Sigmoid colon (tissue), 7 donors: ENCODE measurements around the gene AKR1A1. TPM values are rescaled to one million over a fixed set of nuclear protein-coding genes. Genes with fewer than 3 reads are reported as not detected.

Experiments
- DNase-seq: peaks from one replicate; pipeline ENCODE4 v3.0.0-alpha.2; 2019
- H3K27ac ChIP-seq, 4 donors: fragments of 200-600 bp; sonication (generic); one replicate each; pipeline ENCODE4 v1.5.1; 2016 to 2019; ENCODE audit warnings: mild to moderate bottlenecking in 1 of 4
- H3K27me3 ChIP-seq, 3 donors: fragments of 200-600 bp; sonication (generic); one replicate each; pipeline ENCODE4 v1.5.1; 2019; ENCODE audit warnings: mild to moderate bottlenecking in 1 of 3
- H3K36me3 ChIP-seq, 4 donors: fragments of 200-600 bp; sonication (generic); one replicate each; pipeline ENCODE4 v1.5.1; 2016 to 2019
- H3K4me1 ChIP-seq, 4 donors: fragments of 200-600 bp; sonication (generic); one replicate each; pipeline ENCODE4 v1.5.1; 2017 to 2019
- H3K4me3 ChIP-seq, 4 donors: fragments of 200-600 bp; sonication (generic); one replicate each; pipeline ENCODE4 v1.5.1; 2017 to 2019; ENCODE audit warnings: mild to moderate bottlenecking in 2 of 4, moderate library complexity in 1 of 4
- H3K9me3 ChIP-seq, 4 donors: fragments of 200-600 bp in 3 of 4; sonication (generic) in 3 of 4; one replicate each; pipeline versions ENCODE4 v1.5.1 to v1.6.1; 2013 to 2019
- EP300 ChIP-seq, 4 donors: sonication (generic); formaldehyde crosslinking; IDR thresholded peaks; one replicate each; pipeline ENCODE4 v1.6.1; 2017; ENCODE audit warnings: antibody characterized with exemption in 4 of 4
- POLR2A ChIP-seq, 2 donors: fragments of 450-650 bp; IDR thresholded peaks; one replicate each; pipeline ENCODE4 v1.6.1; 2016; ENCODE audit warnings: antibody characterized with exemption in 2 of 2, mild to moderate bottlenecking in 2 of 2, moderate library complexity in 2 of 2
- POLR2AphosphoS5 ChIP-seq, 4 donors: sonication (generic); formaldehyde crosslinking; IDR thresholded peaks; one replicate each; pipeline ENCODE4 v1.6.1; 2017; ENCODE audit warnings: antibody characterized with exemption in 4 of 4
- WGBS, 2 donors: extraction: QIAGEN DNeasy Blood & Tissue Kit; methylation state at CpG; one replicate each; pipeline ENCODE4 v1.1.7; 2013; 5-methylcytosine and 5-hydroxymethylcytosine counted together
- intact Hi-C: fragments of 100-400 bp; cut with DNase I; formaldehyde crosslinking; loops from one replicate; pipeline ENCODE4 v1.15.1; 2023
- polyA plus RNA-seq, 3 donors: library from polyadenylated mRNA; stranded (reverse); fragments of 200-250 nt; gene quantifications; one replicate each; pipeline ENCODE4 v1.2.3, GENCODE V29; 2013
- total RNA-seq, 4 donors: library from RNA; depleted of rRNA; stranded (reverse); fragments of >200 nt; gene quantifications; one replicate each; pipeline ENCODE4 v1.1.0, GENCODE V29; 2016
- TF ChIP-seq, protein P1 (sequence below), 4 experiments: fragments of 450-650 bp in 3 of 4; fragments of 200-600 bp in 1 of 4; IDR thresholded peaks; one replicate each; pipeline ENCODE4 v1.5.1; 2016 to 2019; ENCODE audit warnings: antibody characterized with exemption in 4 of 4, mild to moderate bottlenecking in 3 of 4, moderate library complexity in 2 of 4
- donor health status: healthy with polysubstance abuse.
- donor health status: Bipolar disorder and iron deficiency.
- donor health status: healthy.

Gene AKR1A1
- total and polyA plus RNA-seq, 7 donors = 39.6 to 234 (median 64.2) TPM

DNA sequence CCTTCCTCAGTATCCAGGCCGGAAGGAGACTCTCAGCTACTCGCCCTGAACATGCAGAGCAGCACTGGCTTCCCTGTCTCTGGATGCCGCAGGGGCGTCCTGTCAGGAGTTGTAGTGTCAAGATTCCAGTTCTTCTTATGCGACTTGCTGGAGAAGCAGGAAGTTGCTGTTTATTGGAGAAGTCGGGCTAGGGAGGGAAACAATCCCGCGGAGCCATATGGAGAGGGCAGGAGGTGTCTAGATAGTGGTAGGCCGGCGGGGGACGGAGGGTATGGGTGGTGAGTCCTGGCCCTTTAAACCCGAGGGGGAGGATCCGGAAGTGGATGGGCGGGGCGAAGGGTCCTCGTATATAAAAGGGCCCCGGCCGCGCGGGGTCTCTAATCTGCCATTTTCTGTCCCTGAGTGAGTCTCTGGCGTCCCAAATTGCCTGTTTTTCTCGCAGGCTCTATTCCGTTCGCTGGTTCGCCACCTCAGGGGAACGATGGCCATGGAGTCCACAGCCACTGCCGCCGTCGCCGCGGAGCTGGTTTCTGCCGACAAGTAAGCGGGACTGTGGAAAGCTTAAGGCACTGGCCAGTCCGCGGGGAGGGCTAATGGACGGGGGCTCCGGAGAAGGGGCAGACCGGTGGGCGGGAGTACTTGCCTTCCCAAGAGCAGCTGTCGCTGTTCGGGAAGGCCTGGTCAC, 33.2 kb downstream of the AKR1A1 start, which contains the start of gene NASP:
NASP (plus strand) TSS at position 376 of the 685 bp plus-strand sequence; CDS start at position 482, 106 bp downstream.
- peak; percentile 95 for DNase-seq
- TF ChIP-seq POLR2AphosphoS5 (IDR thresholded peaks at IDR 0.05) = peak; percentile 86 to 97 (median 93)
- peak; percentile 67 to 86 for TF ChIP-seq POLR2A (IDR thresholded peaks at IDR 0.05)
- TF ChIP-seq, protein P1, sequence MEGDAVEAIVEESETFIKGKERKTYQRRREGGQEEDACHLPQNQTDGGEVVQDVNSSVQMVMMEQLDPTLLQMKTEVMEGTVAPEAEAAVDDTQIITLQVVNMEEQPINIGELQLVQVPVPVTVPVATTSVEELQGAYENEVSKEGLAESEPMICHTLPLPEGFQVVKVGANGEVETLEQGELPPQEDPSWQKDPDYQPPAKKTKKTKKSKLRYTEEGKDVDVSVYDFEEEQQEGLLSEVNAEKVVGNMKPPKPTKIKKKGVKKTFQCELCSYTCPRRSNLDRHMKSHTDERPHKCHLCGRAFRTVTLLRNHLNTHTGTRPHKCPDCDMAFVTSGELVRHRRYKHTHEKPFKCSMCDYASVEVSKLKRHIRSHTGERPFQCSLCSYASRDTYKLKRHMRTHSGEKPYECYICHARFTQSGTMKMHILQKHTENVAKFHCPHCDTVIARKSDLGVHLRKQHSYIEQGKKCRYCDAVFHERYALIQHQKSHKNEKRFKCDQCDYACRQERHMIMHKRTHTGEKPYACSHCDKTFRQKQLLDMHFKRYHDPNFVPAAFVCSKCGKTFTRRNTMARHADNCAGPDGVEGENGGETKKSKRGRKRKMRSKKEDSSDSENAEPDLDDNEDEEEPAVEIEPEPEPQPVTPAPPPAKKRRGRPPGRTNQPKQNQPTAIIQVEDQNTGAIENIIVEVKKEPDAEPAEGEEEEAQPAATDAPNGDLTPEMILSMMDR (IDR thresholded peaks at IDR 0.05) = no peak
- intact Hi-C loops = loop anchor here (2.0 to 10.0 kb wide), 2 partner anchors 101 to 569 kb away; partner anchors contain the start of genes HECTD3 and UROD
- WGBS, 2 donors = 0% methylated on average over 40 of the region's 41 CpGs
- Histone ChIP-seq H3K9me3 (no peaks in the 10 kb centered on the region), H3K4me1 (peaks cover 0 to 31% (median 23%) of the 10 kb centered on the region in 4 donors), H3K36me3 (no peaks in the 10 kb centered on the region), H3K27me3 (no peaks in the 10 kb centered on the region), H3K4me3 (peak within 1 kb of the TSS; percentile 79 to 98 (median 82)), H3K27ac (peak within 1 kb of the TSS; percentile 92 to 98 (median 94))

DNA sequence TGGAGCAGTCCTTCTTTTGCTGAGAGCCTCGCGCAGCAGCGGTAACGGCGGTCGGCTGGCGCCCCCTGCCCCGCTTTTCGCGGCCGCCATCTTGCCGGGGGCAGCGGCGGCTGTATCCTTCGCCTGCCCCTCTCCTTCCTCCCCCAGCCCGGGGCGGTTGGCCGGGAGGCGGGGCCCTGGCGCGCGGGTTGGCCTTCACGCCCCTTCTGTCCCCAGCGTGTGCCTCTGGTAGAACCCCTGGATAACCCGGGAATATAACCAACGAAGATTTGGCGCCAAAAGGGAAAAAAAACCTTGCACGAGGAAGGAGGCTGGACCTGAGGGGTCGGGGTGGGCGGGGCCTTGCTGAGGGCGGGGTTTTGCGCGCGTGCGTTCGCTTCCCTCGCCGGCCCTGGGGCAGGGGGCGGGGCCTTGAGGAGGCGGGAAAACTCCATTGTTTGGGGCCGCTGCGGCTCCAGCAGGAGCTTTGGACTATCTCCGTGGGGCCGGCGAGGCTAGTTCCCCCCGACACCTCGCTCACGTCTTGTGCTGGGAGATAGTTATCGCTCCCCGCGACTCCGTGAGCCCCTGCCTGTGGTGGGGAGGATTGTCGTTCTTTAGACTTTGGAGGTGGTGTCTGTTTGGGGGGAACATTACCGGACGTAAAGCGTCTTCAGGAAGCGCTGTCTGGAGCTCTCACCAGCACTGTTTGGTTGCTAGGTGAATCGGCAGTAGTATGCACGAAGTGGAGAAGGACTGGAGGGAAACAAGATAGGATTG, 33.9 kb downstream of the AKR1A1 start:
- H3K4me3 ChIP-seq = peak overlapping the region; percentile 79 to 98 (median 82)
- peaks cover 0 to 31% (median 23%) of the 10 kb centered on the region in 4 donors for H3K4me1 ChIP-seq
- no peak for TF ChIP-seq EP300 (IDR thresholded peaks at IDR 0.05)
- no peak for TF ChIP-seq POLR2A (IDR thresholded peaks at IDR 0.05)
- peak in 1 of 4 donors; percentile 58 for TF ChIP-seq POLR2AphosphoS5 (IDR thresholded peaks at IDR 0.05)
- WGBS, 2 donors = 0% methylated on average over 59 of the region's 59 CpGs
- no peaks in the 10 kb centered on the region for H3K27me3 ChIP-seq
- intact Hi-C loops = loop anchor here (2.0 to 10.0 kb wide), 2 partner anchors 100 to 570 kb away; partner anchors contain the start of genes HECTD3 and UROD
- H3K36me3 ChIP-seq = no peaks in the 10 kb centered on the region
- DNase-seq = peak; percentile 92
- no peaks in the 10 kb centered on the region for H3K9me3 ChIP-seq
- H3K27ac ChIP-seq = peak overlapping the region; percentile 92 to 98 (median 94)

DNA sequence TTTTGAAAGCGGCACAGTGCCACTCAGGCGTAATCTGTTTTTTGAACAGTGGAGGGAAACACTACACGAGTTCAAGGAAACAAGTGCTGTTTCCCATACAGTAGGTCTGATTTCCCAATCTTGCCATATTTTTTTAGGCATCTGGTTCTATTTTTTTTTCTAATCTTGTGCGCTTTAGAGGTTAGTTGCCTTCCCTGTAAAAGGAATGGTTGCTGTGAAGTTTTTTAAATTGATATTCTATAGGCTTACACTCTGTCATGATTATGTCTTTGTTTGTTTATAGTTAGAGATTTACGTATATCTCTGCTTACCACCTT, 34.4 kb downstream of the AKR1A1 start:
- Histone ChIP-seq H3K4me3 (peak overlapping the region; percentile 79 to 98 (median 82)), H3K4me1 (peaks cover 0 to 31% (median 23%) of the 10 kb centered on the region in 4 donors), H3K27ac (peak overlapping the region; percentile 92 to 98 (median 94)), H3K36me3 (no peaks in the 10 kb centered on the region), H3K9me3 (no peaks in the 10 kb centered on the region), H3K27me3 (no peaks in the 10 kb centered on the region)
- WGBS, 2 donors = 1 to 3% methylated on average over 5 of the region's 5 CpGs
- TF ChIP-seq POLR2A (IDR thresholded peaks at IDR 0.05) (no peak), POLR2AphosphoS5 (IDR thresholded peaks at IDR 0.05) (no peak), EP300 (IDR thresholded peaks at IDR 0.05) (no peak)
- TF ChIP-seq, protein P1 (IDR thresholded peaks at IDR 0.05) = no peak
- intact Hi-C loops = loop anchor here (2.0 to 10.0 kb wide), 2 partner anchors 100 to 570 kb away; partner anchors contain the start of genes HECTD3 and UROD
- DNase-seq = no peak

DNA sequence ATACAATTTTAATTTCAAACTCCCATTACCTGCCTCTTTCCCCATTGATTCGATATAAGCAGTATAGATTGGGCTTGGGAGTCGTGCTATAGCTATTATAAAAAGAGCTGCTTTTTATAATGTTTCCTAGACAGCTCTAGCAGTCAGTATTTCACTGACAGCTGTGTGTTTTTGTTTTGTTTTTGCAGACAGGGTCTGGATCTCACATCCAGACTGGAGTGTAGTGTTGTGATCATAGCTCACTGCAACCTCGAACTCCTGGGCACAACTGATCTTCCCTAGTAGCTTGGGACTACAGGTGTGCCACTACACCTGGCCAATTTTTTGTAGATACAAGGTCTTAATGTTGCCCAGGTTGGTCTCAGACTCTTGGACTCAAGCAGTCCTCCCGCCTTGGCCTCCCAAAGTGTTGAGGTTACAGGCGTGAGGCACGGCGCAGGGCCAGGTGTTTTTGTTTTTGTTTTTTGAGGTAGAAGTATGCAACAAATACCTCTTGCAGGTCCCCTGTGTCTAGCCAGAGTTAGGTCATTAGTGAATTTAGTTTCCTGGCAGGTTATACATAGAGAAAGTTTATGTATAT, 35.0 kb downstream of the AKR1A1 start:
- intact Hi-C loops = loop anchor here (2.0 to 10.0 kb wide), 2 partner anchors 99 to 571 kb away; partner anchors contain the start of genes HECTD3 and UROD
- no peaks in the 10 kb centered on the region for H3K36me3 ChIP-seq
- no peaks in the 10 kb centered on the region for H3K9me3 ChIP-seq
- H3K4me1 ChIP-seq = peaks cover 0 to 32% (median 23%) of the 10 kb centered on the region in 4 donors
- peak overlapping the region in 2 of 4 donors; percentile 79 to 82 for H3K4me3 ChIP-seq
- H3K27me3 ChIP-seq = no peaks in the 10 kb centered on the region
- TF ChIP-seq POLR2AphosphoS5 (IDR thresholded peaks at IDR 0.05) (no peak), EP300 (IDR thresholded peaks at IDR 0.05) (no peak), POLR2A (IDR thresholded peaks at IDR 0.05) (no peak)
- TF ChIP-seq, protein P1 (IDR thresholded peaks at IDR 0.05) = no peak
- H3K27ac ChIP-seq = peak overlapping the region; percentile 92 to 98 (median 94)
- no peak for DNase-seq
- 22 to 39% methylated on average over 7 of the region's 7 CpGs for WGBS, 2 donors
